ENCODE data around the gene KRTAP2-4. TPM values are rescaled to one million over a fixed set of nuclear protein-coding genes. Genes with fewer than 3 reads are reported as not detected.
"Not testable (repeated sequence)": the region's sequence is repeated elsewhere in the genome, so short reads cannot be mapped to it uniquely, and the experiment has no call there.

Gene KRTAP2-4, protein sequence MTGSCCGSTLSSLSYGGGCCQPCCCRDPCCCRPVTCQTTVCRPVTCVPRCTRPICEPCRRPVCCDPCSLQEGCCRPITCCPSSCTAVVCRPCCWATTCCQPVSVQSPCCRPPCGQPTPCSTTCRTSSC
- not detected in 2 replicates for total RNA-seq
- polyA plus RNA-seq = not detected in 2 replicates

DNA sequence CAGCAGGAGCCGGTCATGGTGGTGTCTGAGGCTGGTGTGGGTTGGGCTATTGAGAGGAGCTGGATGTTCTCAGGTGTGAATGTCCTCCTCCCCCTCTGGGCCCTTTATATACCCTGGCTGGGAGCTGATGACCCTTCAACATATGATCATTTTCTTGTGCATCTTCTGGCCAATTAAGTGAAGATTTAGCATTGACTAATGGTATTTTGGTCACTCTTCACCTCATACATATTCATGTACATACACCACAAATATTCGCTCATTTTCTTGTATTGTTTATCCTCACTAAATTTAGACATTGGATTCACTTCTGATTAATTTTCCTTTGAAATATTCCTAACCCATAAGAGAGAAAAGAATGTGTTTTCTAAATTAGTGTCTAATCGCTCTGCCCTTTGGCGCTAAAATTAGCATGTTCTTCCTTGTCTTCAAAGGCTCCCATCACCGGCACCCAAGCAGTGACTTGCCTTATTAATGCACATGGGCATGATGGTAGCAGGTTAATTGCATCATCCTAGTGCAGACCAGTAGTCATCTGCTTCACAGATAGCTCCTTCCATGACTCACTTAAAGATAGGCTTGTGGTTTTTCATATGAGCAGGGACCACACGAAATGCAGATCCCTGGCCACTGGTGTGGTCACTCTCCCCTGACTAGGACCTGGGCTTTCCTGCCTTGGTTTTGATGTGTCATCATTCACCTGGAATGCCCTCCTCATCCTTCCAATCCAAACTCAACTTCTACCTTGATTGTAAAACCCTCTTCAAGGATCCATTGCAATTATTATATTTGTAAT, at the start of gene KRTAP2-4:
Gene KRTAP2-4 (minus strand): TSS at position 51 of the 796 bp plus-strand sequence. CDS start 34 bp downstream, at position 17.
- H3K4me3 ChIP-seq = no peak within 1 kb of the TSS
- H3K4me1 ChIP-seq (ENCODE audit: low read depth) = no peaks in the 10 kb centered on the region
- H3K27me3 ChIP-seq = no peaks in the 10 kb centered on the region
- TF ChIP-seq, protein P1, sequence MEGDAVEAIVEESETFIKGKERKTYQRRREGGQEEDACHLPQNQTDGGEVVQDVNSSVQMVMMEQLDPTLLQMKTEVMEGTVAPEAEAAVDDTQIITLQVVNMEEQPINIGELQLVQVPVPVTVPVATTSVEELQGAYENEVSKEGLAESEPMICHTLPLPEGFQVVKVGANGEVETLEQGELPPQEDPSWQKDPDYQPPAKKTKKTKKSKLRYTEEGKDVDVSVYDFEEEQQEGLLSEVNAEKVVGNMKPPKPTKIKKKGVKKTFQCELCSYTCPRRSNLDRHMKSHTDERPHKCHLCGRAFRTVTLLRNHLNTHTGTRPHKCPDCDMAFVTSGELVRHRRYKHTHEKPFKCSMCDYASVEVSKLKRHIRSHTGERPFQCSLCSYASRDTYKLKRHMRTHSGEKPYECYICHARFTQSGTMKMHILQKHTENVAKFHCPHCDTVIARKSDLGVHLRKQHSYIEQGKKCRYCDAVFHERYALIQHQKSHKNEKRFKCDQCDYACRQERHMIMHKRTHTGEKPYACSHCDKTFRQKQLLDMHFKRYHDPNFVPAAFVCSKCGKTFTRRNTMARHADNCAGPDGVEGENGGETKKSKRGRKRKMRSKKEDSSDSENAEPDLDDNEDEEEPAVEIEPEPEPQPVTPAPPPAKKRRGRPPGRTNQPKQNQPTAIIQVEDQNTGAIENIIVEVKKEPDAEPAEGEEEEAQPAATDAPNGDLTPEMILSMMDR (IDR thresholded peaks at IDR 0.05; ENCODE audit: low read depth, low read length) = no peak
- H3K27ac ChIP-seq = no peak within 1 kb of the TSS
- peak in 1 of 2 donors; percentile 47 for DNase-seq (ENCODE audit: low read depth in 1 of 2, low spot score in 1 of 2)
- no peaks in the 10 kb centered on the region for H3K36me3 ChIP-seq
- H3K9me3 ChIP-seq (ENCODE audit: low read depth) = no peaks in the 10 kb centered on the region

DNA sequence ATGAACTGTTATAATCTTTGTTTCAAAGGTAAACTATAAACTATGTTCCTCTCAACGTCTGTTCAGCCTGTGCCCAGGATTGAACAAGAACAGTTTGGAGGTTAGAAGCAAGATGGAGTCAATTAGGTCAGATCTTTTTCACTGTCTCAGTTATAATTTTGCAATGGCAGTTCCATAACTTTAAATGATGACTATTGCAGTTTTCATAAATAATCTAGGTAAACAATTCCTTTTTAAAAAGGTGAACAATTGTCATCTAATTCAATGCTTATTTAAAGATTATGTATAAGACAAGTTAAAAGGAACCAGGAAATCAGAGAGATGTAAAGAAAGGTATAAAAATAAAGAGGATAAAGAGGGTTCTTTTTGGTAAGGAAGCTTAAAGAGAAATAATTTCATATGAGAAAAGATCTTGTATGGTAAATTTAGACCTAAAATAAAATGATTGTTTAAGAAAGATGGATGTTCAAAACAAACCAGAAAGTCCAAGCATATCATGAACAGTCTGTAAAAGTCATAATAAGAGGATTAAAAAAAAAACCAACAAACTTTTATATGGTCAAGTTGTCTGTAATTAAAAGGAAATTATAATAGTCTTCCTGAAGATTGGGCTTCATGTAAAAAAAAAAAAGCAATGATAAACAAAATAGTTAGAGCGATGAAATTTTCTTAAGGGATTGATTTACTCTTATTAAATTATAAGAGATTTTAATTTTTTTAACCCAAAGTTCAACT, 45.6 kb upstream of the KRTAP2-4 start:
- Histone ChIP-seq H3K27ac (no peak overlapping the region), H3K4me3 (no peak overlapping the region), H3K9me3 (ENCODE audit: low read depth) (no peaks in the 10 kb centered on the region), H3K27me3 (no peaks in the 10 kb centered on the region), H3K36me3 (no peaks in the 10 kb centered on the region), H3K4me1 (ENCODE audit: low read depth) (no peaks in the 10 kb centered on the region)
- TF ChIP-seq, protein P1 (IDR thresholded peaks at IDR 0.05; ENCODE audit: low read depth, low read length) = no peak
- no peak for DNase-seq (ENCODE audit: low read depth in 1 of 2, low spot score in 1 of 2)

GRCh38 chr17:41108728-41109386, 43.2 kb upstream of the KRTAP2-4 start:
- H3K4me1 ChIP-seq (ENCODE audit: low read depth); DNase-seq (ENCODE audit: low read depth in 1 of 2, low spot score in 1 of 2); H3K27ac ChIP-seq; H3K4me3 ChIP-seq; H3K9me3 ChIP-seq (ENCODE audit: low read depth); H3K36me3 ChIP-seq; H3K27me3 ChIP-seq: not testable (repeated sequence)

DNA sequence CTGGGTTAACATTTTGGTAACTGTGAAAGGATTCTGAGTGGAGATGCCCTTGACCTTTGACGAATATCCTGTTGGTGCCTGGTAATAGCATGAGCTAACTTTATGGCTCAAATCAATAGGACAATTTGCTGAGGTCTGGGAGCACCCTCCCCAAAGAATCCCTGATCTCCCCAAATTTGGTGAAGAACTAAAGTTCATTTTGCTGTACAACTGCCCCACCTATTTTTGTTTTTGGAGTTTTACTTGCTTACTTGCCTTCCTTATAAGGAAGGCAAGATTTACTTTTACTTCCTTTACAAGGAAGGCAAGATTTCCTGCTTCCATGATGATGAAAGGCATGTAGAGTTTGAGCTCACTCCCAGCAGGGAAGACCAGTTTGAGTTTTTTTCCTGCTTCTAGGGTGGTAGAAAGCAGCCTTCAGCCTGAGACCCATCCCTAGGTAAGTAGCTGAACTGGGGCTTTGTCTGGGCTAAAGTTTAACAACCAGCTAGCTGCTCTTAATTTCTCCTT, 42.3 kb upstream of the KRTAP2-4 start:
- DNase-seq (ENCODE audit: low read depth in 1 of 2, low spot score in 1 of 2) = no peak
- Histone ChIP-seq H3K9me3 (ENCODE audit: low read depth) (no peaks in the 10 kb centered on the region), H3K4me1 (ENCODE audit: low read depth) (no peaks in the 10 kb centered on the region), H3K27ac (no peak overlapping the region), H3K36me3 (no peaks in the 10 kb centered on the region), H3K27me3 (no peaks in the 10 kb centered on the region), H3K4me3 (no peak overlapping the region)
- TF ChIP-seq, protein P1 (IDR thresholded peaks at IDR 0.05; ENCODE audit: low read depth, low read length) = no peak

DNA sequence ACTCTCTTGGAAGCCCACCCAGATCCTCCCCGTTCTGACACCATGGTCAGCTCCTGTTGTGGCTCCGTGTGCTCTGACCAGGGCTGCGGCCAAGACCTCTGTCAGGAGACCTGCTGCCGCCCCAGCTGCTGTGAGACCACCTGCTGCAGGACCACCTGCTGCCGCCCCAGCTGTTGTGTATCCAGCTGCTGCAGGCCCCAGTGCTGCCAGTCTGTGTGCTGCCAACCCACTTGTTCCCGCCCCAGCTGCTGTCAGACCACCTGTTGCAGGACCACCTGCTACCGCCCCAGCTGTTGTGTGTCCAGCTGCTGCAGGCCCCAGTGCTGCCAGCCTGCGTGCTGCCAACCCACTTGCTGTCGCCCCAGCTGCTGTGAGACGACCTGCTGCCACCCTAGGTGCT, 39.7 kb upstream of the KRTAP2-4 start, which contains the start of gene KRTAP4-9:
Gene KRTAP4-9 (plus strand): TSS at position 43 of the 400 bp plus-strand sequence. CDS start 0 bp downstream, at position 43.
- H3K27me3 ChIP-seq; H3K4me3 ChIP-seq; H3K27ac ChIP-seq; DNase-seq (ENCODE audit: low read depth in 1 of 2, low spot score in 1 of 2); H3K9me3 ChIP-seq (ENCODE audit: low read depth); H3K36me3 ChIP-seq; H3K4me1 ChIP-seq (ENCODE audit: low read depth): not testable (repeated sequence)

DNA sequence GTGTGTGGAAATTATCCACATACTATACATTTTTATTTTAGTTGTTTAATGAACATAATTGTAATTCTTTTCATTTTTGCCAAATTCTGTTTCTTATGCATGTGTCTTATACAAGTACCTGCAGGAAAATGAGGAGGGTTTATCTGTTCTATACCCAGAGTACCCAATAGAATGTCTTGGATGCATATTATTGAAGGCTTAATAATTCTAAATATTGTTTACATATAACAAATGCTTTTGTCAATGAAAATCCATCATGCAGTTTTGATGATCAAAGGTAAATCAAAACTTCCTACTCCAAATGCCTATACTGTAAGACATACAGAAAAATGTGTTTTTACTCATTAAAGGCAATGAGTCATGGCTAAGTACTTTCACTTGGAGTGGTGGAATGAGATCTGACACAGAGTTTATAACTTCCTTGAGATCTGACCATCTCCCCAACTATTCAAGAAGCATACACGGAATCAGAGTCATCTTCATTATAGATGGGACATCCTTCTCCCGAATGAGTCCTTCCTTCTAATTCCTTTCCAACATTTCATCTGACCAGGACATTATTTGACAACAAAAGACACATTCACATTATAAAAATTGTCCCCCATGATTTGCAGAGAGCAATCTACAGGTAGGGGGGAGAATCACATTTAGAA, 38.8 kb upstream of the KRTAP2-4 start:
- H3K36me3 ChIP-seq; DNase-seq (ENCODE audit: low read depth in 1 of 2, low spot score in 1 of 2); H3K4me3 ChIP-seq; H3K27me3 ChIP-seq; H3K4me1 ChIP-seq (ENCODE audit: low read depth); H3K27ac ChIP-seq; H3K9me3 ChIP-seq (ENCODE audit: low read depth): not testable (repeated sequence)

All from cardiac muscle cell (in vitro differentiated cells and primary cell).